CD4-positive, CD25-positive, alpha-beta regulatory T cell (primary cell): ENCODE results near the gene OR4N5. TPM values are rescaled to one million over a fixed set of nuclear protein-coding genes. Genes with fewer than 3 reads are reported as not detected.
"Not testable (repeated sequence)": the region's sequence is repeated elsewhere in the genome, so short reads cannot be mapped to it uniquely, and the experiment has no call there.

Source experiments
- ATAC-seq, 2 donors: fragments of 150-1000 bp; cut with Tn5 transposase; one replicate each; pipeline ENCODE4 v1.10.0; 2021; ENCODE audit warnings: low read depth in 2 of 2, moderate number of reproducible peaks in 2 of 2, moderate library complexity in 1 of 2
- DNase-seq, 3 donors: peaks; one replicate each; pipeline versions ENCODE4 v3.0.0 to v3.0.0-alpha.2; 2012 to 2022; ENCODE audit warnings: mixed read lengths in 1 of 3
- H3K27ac ChIP-seq: one replicate; pipeline ENCODE4 v1.7.0; 2013; ENCODE audit warnings: mild to moderate bottlenecking, low read length; ENCODE audit not compliant: insufficient read depth, poor library complexity, severe bottlenecking
- H3K27me3 ChIP-seq: one replicate; pipeline ENCODE4 v1.7.0; 2013; ENCODE audit warnings: low read length; ENCODE audit not compliant: control insufficient read depth, insufficient read depth
- H3K36me3 ChIP-seq: one replicate; pipeline ENCODE4 v1.7.0; 2013; ENCODE audit warnings: mild to moderate bottlenecking, low read length, moderate library complexity; ENCODE audit not compliant: control insufficient read depth, insufficient read depth
- H3K4me1 ChIP-seq: 2 replicates; pipeline ENCODE4 v1.7.0; 2013; ENCODE audit warnings: mild to moderate bottlenecking, low read length; ENCODE audit not compliant: insufficient read depth, control insufficient read depth, poor library complexity, severe bottlenecking
- H3K4me3 ChIP-seq: one replicate; pipeline ENCODE4 v1.7.0; 2013; ENCODE audit warnings: low read depth, mild to moderate bottlenecking, low read length, moderate library complexity
- H3K9me3 ChIP-seq, 2 experiments: 1 replicate in 1 of 2; 2 replicates in 1 of 2; pipeline ENCODE4 v1.7.0; 2013; ENCODE audit warnings: low read length in 2 of 2, mild to moderate bottlenecking in 1 of 2, moderate library complexity in 1 of 2; ENCODE audit not compliant: control insufficient read depth in 2 of 2
- H3K27ac Mint-ChIP-seq, 3 donors: one replicate each; pipeline ENCODE4 v1.8.0; 2020 to 2022; ENCODE audit warnings: mild to moderate bottlenecking in 3 of 3, mixed read lengths in 3 of 3, moderate library complexity in 2 of 3
- H3K27me3 Mint-ChIP-seq: one replicate; pipeline ENCODE4 v1.8.0; 2022; ENCODE audit warnings: mild to moderate bottlenecking, mixed read lengths
- H3K36me3 Mint-ChIP-seq: one replicate; pipeline ENCODE4 v1.8.0; 2020; ENCODE audit warnings: mixed read lengths
- H3K4me1 Mint-ChIP-seq, 4 donors: one replicate each; pipeline ENCODE4 v1.8.0; 2020 to 2022; ENCODE audit warnings: mixed read lengths in 4 of 4, mild to moderate bottlenecking in 1 of 4
- H3K4me3 Mint-ChIP-seq, 4 donors: one replicate each; pipeline ENCODE4 v1.8.0; 2020 to 2022; ENCODE audit warnings: mild to moderate bottlenecking in 4 of 4, mixed read lengths in 4 of 4, moderate library complexity in 3 of 4
- H3K9me3 Mint-ChIP-seq, 7 donors: one replicate each; pipeline ENCODE4 v1.8.0; 2020 to 2022; ENCODE audit warnings: mixed read lengths in 7 of 7, mild to moderate bottlenecking in 3 of 7, moderate library complexity in 2 of 7
- polyA plus RNA-seq, 4 donors: library from polyadenylated mRNA; unstranded; fragments of 300-500 nt; fragmentation: Illumina TruSeq; gene quantifications; one replicate each; pipeline ENCODE4 v1.2.3, GENCODE V29; 2021
- total RNA-seq: library from RNA; stranded (reverse); gene quantifications from one replicate; pipeline ENCODE4 v1.2.3, GENCODE V29; 2022

The OR4N5 gene, protein sequence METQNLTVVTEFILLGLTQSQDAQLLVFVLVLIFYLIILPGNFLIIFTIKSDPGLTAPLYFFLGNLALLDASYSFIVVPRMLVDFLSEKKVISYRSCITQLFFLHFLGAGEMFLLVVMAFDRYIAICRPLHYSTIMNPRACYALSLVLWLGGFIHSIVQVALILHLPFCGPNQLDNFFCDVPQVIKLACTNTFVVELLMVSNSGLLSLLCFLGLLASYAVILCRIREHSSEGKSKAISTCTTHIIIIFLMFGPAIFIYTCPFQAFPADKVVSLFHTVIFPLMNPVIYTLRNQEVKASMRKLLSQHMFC
- total RNA-seq (not detected), polyA plus RNA-seq (not detected)

GRCh38 chr14:20138520-20138919 is at the start of gene OR4N5:
TSS of gene OR4N5 (plus strand) at chr14:20138820. CDS start at chr14:20143736, 4,916 bp downstream.
- Histone ChIP-seq H3K27me3 (peaks cover 3% of the 10 kb centered on the region), H3K4me3 (no peak within 1 kb of the TSS), H3K9me3 (no peaks in the 10 kb centered on the region), H3K27ac (no peak within 1 kb of the TSS), H3K4me1 (no peaks in the 10 kb centered on the region), H3K36me3 (no peaks in the 10 kb centered on the region)
- Mint-ChIP-seq H3K4me1 (no peaks in the 10 kb centered on the region), H3K27ac (no peak within 1 kb of the TSS), H3K36me3 (no peaks in the 10 kb centered on the region), H3K9me3 (peaks cover 0 to 7% (median 2%) of the 10 kb centered on the region in 7 donors), H3K4me3 (no peak within 1 kb of the TSS), H3K27me3 (peaks cover 18% of the 10 kb centered on the region)
- DNase-seq (no peak), ATAC-seq (no peak)

DNA sequence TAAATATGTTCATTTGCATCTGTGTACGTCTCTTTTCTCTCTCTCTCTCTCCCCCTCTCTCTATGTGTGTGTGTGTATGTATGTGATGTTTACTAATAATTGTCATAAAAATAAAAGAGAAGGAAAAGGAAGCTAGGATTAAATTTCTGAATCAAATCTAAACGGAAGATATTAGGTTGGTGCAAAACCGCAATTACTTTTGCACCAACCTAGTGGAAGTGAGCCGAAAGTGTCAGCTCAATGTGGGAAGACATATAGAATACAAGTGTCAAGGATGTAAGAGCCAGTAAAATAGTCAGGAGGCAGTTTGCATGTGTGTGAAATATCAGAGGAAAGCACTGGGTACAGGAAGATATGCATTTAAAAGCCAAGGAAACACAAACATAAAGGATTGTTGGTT is 46.6 kb upstream of the OR4N5 start:
- no peaks in the 10 kb centered on the region for H3K36me3 Mint-ChIP-seq
- no peaks in the 10 kb centered on the region for H3K4me1 ChIP-seq
- H3K4me1 Mint-ChIP-seq, result peaks cover 0 to 4% (median 0%) of the 10 kb centered on the region in 4 donors
- ATAC-seq (no peak), DNase-seq (no peak)
- no peak overlapping the region for H3K4me3 Mint-ChIP-seq
- H3K4me3 ChIP-seq, result no peak overlapping the region
- no peaks in the 10 kb centered on the region for H3K9me3 ChIP-seq
- peaks cover 7% of the 10 kb centered on the region for H3K27me3 Mint-ChIP-seq
- H3K27ac ChIP-seq, result no peak overlapping the region
- no peaks in the 10 kb centered on the region for H3K36me3 ChIP-seq
- H3K27me3 ChIP-seq, result no peaks in the 10 kb centered on the region
- no peak overlapping the region for H3K27ac Mint-ChIP-seq
- H3K9me3 Mint-ChIP-seq, result peaks cover 0 to 2% (median 0%) of the 10 kb centered on the region in 7 donors

- no peak overlapping the region for H3K27ac ChIP-seq
- DNase-seq, result no peak
- Mint-ChIP-seq H3K4me3 (no peak overlapping the region), H3K27me3 (peaks cover 7% of the 10 kb centered on the region), H3K27ac (no peak overlapping the region), H3K9me3 (peaks cover 0 to 2% (median 0%) of the 10 kb centered on the region in 7 donors), H3K36me3 (no peaks in the 10 kb centered on the region), H3K4me1 (peaks cover 0 to 4% (median 0%) of the 10 kb centered on the region in 4 donors)
- ATAC-seq, result no peak
- H3K4me1 ChIP-seq, result no peaks in the 10 kb centered on the region
- no peaks in the 10 kb centered on the region for H3K9me3 ChIP-seq
- H3K27me3 ChIP-seq, result no peaks in the 10 kb centered on the region
- H3K36me3 ChIP-seq, result no peaks in the 10 kb centered on the region
- H3K4me3 ChIP-seq, result no peak overlapping the region
Measured at GRCh38 chr14:20093442-20093841, 45.2 kb upstream of the OR4N5 start.

- not testable (repeated sequence) for H3K4me1 ChIP-seq, H3K9me3 ChIP-seq, H3K27ac Mint-ChIP-seq, ATAC-seq, H3K4me1 Mint-ChIP-seq, H3K27me3 ChIP-seq, H3K4me3 Mint-ChIP-seq, H3K36me3 ChIP-seq, DNase-seq, H3K27me3 Mint-ChIP-seq, H3K9me3 Mint-ChIP-seq, H3K27ac ChIP-seq, H3K4me3 ChIP-seq, H3K36me3 Mint-ChIP-seq
Measured at GRCh38 chr14:20098926-20099770, 39.5 kb upstream of the OR4N5 start.

- Mint-ChIP-seq H3K27ac (no peak within 1 kb of the TSS), H3K9me3 (peaks cover 0 to 4% (median 0%) of the 10 kb centered on the region in 7 donors), H3K4me3 (no peak within 1 kb of the TSS), H3K27me3 (no peaks in the 10 kb centered on the region), H3K4me1 (no peaks in the 10 kb centered on the region), H3K36me3 (no peaks in the 10 kb centered on the region)
- ATAC-seq (no peak), DNase-seq (no peak)
- no peak within 1 kb of the TSS for H3K4me3 ChIP-seq
- H3K36me3 ChIP-seq, result no peaks in the 10 kb centered on the region
- no peaks in the 10 kb centered on the region for H3K9me3 ChIP-seq
- no peaks in the 10 kb centered on the region for H3K27me3 ChIP-seq
- H3K27ac ChIP-seq, result no peak within 1 kb of the TSS
- H3K4me1 ChIP-seq, result no peaks in the 10 kb centered on the region
Measured at GRCh38 chr14:20110438-20110837, 28.2 kb upstream of the OR4N5 start, which contains the start of gene OR4K17. TSS of gene OR4K17 (plus strand) at chr14:20110739. CDS start at chr14:20117500, 6,761 bp downstream.

DNA sequence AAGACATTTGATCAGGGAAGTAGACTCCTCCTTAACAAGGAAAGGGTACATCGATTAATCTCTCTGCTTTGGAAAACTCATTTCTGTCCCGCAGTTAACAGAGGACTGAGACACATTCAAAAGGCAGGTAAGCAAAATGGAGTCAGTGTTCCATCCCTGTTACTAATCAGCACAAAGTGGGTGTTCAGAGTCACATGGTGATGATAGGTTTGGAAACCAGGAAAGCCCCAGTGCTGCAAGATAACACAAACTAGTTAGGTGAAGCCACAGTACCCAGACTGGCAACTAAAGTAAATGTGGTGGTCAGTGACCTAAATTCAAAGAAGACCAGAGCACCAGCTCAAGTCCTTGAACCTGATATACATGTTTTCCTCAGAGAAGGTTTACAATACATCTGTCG is 26.3 kb upstream of the OR4N5 start:
- H3K27me3 Mint-ChIP-seq, result no peaks in the 10 kb centered on the region
- H3K27ac Mint-ChIP-seq, result no peak overlapping the region
- H3K4me3 Mint-ChIP-seq, result no peak overlapping the region
- no peaks in the 10 kb centered on the region for H3K27me3 ChIP-seq
- peaks cover 0 to 4% (median 0%) of the 10 kb centered on the region in 7 donors for H3K9me3 Mint-ChIP-seq
- no peaks in the 10 kb centered on the region for H3K36me3 ChIP-seq
- no peaks in the 10 kb centered on the region for H3K9me3 ChIP-seq
- no peaks in the 10 kb centered on the region for H3K4me1 Mint-ChIP-seq
- no peaks in the 10 kb centered on the region for H3K4me1 ChIP-seq
- H3K36me3 Mint-ChIP-seq, result no peaks in the 10 kb centered on the region
- H3K27ac ChIP-seq, result no peak overlapping the region
- no peak overlapping the region for H3K4me3 ChIP-seq
- DNase-seq (no peak), ATAC-seq (no peak)

DNA sequence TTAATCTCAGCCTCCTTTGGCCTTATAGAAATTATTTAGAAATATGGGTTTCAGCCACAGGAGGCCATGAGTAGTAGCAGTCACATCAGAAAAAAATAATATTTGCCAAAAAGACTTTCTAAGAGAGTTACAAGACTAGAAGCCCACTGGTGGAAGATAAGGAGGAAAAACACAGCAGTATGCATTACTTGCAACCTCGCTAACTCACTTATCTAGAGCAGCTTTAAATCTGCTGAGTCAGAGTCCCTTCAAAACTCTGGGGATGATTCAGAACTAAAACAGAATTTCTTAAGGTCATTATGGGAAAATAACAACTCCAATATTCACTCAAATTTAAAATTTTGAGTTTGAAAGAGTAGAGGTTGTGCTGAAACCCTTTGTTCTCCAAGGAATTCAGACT is 21.9 kb upstream of the OR4N5 start:
- H3K27me3 Mint-ChIP-seq, result no peaks in the 10 kb centered on the region
- no peak overlapping the region for H3K27ac Mint-ChIP-seq
- H3K4me1 Mint-ChIP-seq, result no peaks in the 10 kb centered on the region
- no peaks in the 10 kb centered on the region for H3K27me3 ChIP-seq
- H3K36me3 Mint-ChIP-seq, result no peaks in the 10 kb centered on the region
- H3K9me3 Mint-ChIP-seq, result peaks cover 0 to 29% (median 10%) of the 10 kb centered on the region in 7 donors
- no peaks in the 10 kb centered on the region for H3K36me3 ChIP-seq
- H3K27ac ChIP-seq, result no peak overlapping the region
- H3K4me1 ChIP-seq, result no peaks in the 10 kb centered on the region
- no peak overlapping the region for H3K4me3 Mint-ChIP-seq
- ATAC-seq (no peak), DNase-seq (no peak)
- H3K9me3 ChIP-seq, result peaks cover 2 to 7% of the 10 kb centered on the region in 2 experiments
- no peak overlapping the region for H3K4me3 ChIP-seq
